Choroid plexus epithelial cell (primary cell): Measurements from ENCODE around the gene ETFB.

ENCODE experiments used
- DNase-seq: peaks from one replicate; pipeline ENCODE4 v3.0.0-alpha.2; 2010; ENCODE audit warnings: low read depth
- H3K4me3 ChIP-seq: 2 replicates; pipeline ENCODE4 v1.5.1; 2011; ENCODE audit warnings: low read depth, mild to moderate bottlenecking, control low read depth, low read length, moderate library complexity
- TF ChIP-seq, protein P1 (sequence below): conservative IDR thresholded peaks from 2 replicates; pipeline ENCODE4 v1.5.1; 2011; ENCODE audit warnings: low read depth, mild to moderate bottlenecking, control low read depth, inconsistent platforms, low read length, moderate library complexity

The ETFB gene

GRCh38 chr19:51387924-51388389 is 21.8 kb upstream of the ETFB start, which contains the start of gene LIM2:
LIM2 (minus strand) TSS chr19:51387974; CDS start chr19:51387443, 531 bp downstream.
- no peak for DNase-seq
- no peak within 1 kb of the TSS for H3K4me3 ChIP-seq
- TF ChIP-seq, protein P1, sequence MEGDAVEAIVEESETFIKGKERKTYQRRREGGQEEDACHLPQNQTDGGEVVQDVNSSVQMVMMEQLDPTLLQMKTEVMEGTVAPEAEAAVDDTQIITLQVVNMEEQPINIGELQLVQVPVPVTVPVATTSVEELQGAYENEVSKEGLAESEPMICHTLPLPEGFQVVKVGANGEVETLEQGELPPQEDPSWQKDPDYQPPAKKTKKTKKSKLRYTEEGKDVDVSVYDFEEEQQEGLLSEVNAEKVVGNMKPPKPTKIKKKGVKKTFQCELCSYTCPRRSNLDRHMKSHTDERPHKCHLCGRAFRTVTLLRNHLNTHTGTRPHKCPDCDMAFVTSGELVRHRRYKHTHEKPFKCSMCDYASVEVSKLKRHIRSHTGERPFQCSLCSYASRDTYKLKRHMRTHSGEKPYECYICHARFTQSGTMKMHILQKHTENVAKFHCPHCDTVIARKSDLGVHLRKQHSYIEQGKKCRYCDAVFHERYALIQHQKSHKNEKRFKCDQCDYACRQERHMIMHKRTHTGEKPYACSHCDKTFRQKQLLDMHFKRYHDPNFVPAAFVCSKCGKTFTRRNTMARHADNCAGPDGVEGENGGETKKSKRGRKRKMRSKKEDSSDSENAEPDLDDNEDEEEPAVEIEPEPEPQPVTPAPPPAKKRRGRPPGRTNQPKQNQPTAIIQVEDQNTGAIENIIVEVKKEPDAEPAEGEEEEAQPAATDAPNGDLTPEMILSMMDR: no peak

DNA sequence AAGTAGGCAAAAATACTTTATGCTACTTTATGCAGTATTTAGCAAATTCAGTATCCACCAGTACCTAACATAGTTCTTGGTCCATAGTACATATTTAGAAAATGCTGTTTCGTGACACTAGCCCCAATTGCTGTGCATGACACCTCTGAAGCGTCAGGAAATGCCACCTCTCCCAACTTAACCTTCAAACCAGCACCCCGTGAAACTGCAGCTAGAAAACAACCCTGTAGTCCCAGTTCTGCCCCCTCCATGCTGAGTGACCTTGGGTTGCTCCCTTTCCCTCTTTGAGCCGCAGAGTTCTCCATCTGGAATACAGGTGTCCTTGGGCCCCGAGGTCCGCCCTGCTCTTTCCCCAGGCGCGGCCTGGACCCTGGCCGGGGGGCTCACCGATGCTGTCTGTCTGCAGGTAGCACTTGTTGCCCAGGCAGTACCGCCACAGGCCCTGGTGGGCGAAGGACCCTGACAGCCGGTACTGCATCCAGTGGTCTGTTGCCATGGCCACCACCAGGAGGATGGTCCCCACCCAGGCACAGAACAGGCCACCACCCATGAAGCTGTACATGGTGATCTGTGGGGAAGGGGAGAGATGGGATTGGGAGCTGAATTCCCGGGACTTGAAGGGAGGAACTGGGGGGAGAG is 20.8 kb upstream of the ETFB start:
- no peak for DNase-seq
- TF ChIP-seq, protein P1: no peak
- no peak overlapping the region for H3K4me3 ChIP-seq

- TF ChIP-seq, protein P1: no peak
- no peak overlapping the region for H3K4me3 ChIP-seq
- no peak for DNase-seq
Observed at GRCh38 chr19:51382004-51382403, 15.8 kb upstream of the ETFB start.

DNA sequence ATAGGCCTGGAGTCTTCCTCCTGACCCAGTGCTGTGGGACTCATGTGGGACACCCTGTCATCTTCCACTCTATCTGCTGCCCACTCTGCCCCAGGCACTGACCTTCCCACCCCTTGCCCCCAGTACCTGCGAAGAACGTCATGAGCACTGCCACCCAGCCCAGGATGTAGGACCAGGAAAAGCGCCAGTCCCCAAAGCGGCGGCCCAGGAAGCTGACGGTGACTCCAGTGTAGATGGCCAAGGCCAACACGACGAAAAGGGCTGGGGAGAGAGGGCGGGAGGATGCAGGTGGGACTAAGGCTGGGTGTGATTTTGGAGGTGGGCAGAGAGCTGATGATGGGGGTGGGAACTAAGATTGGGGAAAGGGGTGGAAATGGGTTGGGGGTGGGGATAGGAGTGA is 14.2 kb upstream of the ETFB start:
- TF ChIP-seq, protein P1: no peak
- H3K4me3 ChIP-seq: no peak overlapping the region

DNA sequence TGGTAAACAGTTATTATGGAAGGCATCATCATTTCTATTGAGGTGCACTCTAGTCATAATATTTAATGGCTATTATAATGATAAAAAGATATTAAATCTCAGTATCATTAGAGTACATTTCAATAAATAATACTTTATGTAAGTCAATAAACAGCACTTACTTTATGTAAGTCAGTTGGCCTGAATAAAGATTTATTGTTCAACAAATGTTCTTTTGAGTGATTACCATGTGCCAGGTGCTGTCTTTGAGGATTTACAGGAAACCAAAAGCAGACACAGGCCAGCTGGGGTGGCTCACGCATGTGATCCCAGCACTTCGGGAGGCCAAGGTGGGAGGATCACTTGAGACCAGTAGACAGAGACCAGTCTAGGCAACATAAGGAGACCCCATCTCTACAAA is 11.2 kb upstream of the ETFB start:
- DNase-seq: no peak
- TF ChIP-seq, protein P1: no peak
- H3K4me3 ChIP-seq: no peak overlapping the region

More for the DNA sequence above, 14.2 kb upstream of the ETFB start:
- DNase-seq: no peak

- DNase-seq: no peak
- TF ChIP-seq, protein P1: no peak
Observed at GRCh38 chr19:51375504-51376221, 9.5 kb upstream of the ETFB start.

More at GRCh38 chr19:51375504-51376221, 9.5 kb upstream of the ETFB start:
- H3K4me3 ChIP-seq: no peak overlapping the region
